KG1 (cell line): ENCODE measurements around the gene GALNT9.
"Not testable (repeated sequence)": the region's sequence is repeated elsewhere in the genome, so short reads cannot be mapped to it uniquely, and the experiment has no call there.

Source experiments
- DNase-seq: peaks from one replicate; lab custom pipeline; 2025; lab: John Stamatoyannopoulos, UW

Gene GALNT9

GRCh38 chr12:132196038-132196872 is 133.1 kb downstream of the GALNT9 start:
- no peak for DNase-seq

- not testable (repeated sequence) for DNase-seq
These were observed 134.1 kb downstream of the GALNT9 start for GRCh38 chr12:132195242-132195641.

GRCh38 chr12:132194556-132194955 is 134.8 kb downstream of the GALNT9 start:
- no peak for DNase-seq

GRCh38 chr12:132194056-132194455 is 135.3 kb downstream of the GALNT9 start:
- no peak for DNase-seq

- DNase-seq: no peak
These were observed 137.5 kb downstream of the GALNT9 start for GRCh38 chr12:132191715-132192553.

- DNase-seq: no peak
These were observed 138.4 kb downstream of the GALNT9 start for GRCh38 chr12:132190834-132191500.

GRCh38 chr12:132190012-132190755 is 139.2 kb downstream of the GALNT9 start:
- DNase-seq: no peak

- peak; percentile 58 for DNase-seq
These were observed 139.9 kb downstream of the GALNT9 start for GRCh38 chr12:132189378-132190011.

GRCh38 chr12:132188916-132189325 is 140.5 kb downstream of the GALNT9 start:
- no peak for DNase-seq

GRCh38 chr12:132188451-132188901 is 140.9 kb downstream of the GALNT9 start:
- DNase-seq: no peak

GRCh38 chr12:132187646-132188450 is 141.5 kb downstream of the GALNT9 start:
- DNase-seq: no peak

GRCh38 chr12:132186857-132187620 is 142.3 kb downstream of the GALNT9 start:
- DNase-seq: no peak

- no peak for DNase-seq
These were observed 143.1 kb downstream of the GALNT9 start for GRCh38 chr12:132186208-132186856.

- DNase-seq: no peak
These were observed 143.7 kb downstream of the GALNT9 start for GRCh38 chr12:132185705-132186104.

GRCh38 chr12:132182711-132183365 is 146.6 kb downstream of the GALNT9 start:
- no peak for DNase-seq

- DNase-seq: no peak
These were observed 147.1 kb downstream of the GALNT9 start for GRCh38 chr12:132182206-132182710.

GRCh38 chr12:132181570-132182200 is 147.7 kb downstream of the GALNT9 start:
- DNase-seq: no peak
